Activated CD4-positive, alpha-beta T cell treated with anti-CD3 and anti-CD28 coated beads for 36 hours (primary cell): ENCODE results near the gene FAM221B. TPM values are rescaled to one million over a fixed set of nuclear protein-coding genes. Genes with fewer than 3 reads are reported as not detected.

Experiments used
- ATAC-seq: fragments of 200-7000 bp; cut with Tn5 transposase; one replicate; pipeline ENCODE4 v1.10.0; 2021; ENCODE audit warnings: mild to moderate bottlenecking, moderate library complexity
- CTCF ChIA-PET: fragments of 350-600 bp; sonication (Branson Sonifier 250); formaldehyde crosslinking; loops from one replicate; lab custom pipeline; 2021; ENCODE audit warnings: antibody characterized with exemption; lab: Charles Lee
- POLR2A ChIA-PET: fragments of 350-600 bp; sonication (Branson Sonifier 250); formaldehyde crosslinking; loops from one replicate; lab custom pipeline; 2021; ENCODE audit warnings: antibody characterized with exemption, inconsistent platforms; lab: Charles Lee
- DNase-seq: peaks from one replicate; pipeline ENCODE4 v3.0.0-alpha.2; 2020
- H3K27ac Mint-ChIP-seq: one replicate; pipeline ENCODE4 v1.8.0; 2021; ENCODE audit warnings: mixed read lengths
- H3K27me3 Mint-ChIP-seq: one replicate; pipeline ENCODE4 v1.8.0; 2021; ENCODE audit warnings: mixed read lengths
- H3K36me3 Mint-ChIP-seq: one replicate; pipeline ENCODE4 v1.8.0; 2021; ENCODE audit warnings: low read depth, mixed read lengths
- H3K4me1 Mint-ChIP-seq: one replicate; pipeline ENCODE4 v1.8.0; 2021; ENCODE audit warnings: mixed read lengths
- H3K4me3 Mint-ChIP-seq: one replicate; pipeline ENCODE4 v1.8.0; 2021; ENCODE audit warnings: mild to moderate bottlenecking, moderate library complexity, mixed read lengths
- H3K9me3 Mint-ChIP-seq: one replicate; pipeline ENCODE4 v1.8.0; 2021; ENCODE audit warnings: low read depth, mixed read lengths
- intact Hi-C, 2 experiments: fragments of 100-400 bp; cut with DNase I in 1 of 2; cut with micrococcal nuclease in 1 of 2; formaldehyde crosslinking; loops; one replicate each; pipeline versions ENCODE4 v1.14.2 to v1.15.1; 2022 to 2024; cut with DNase I, micrococcal nuclease
- total RNA-seq, 2 experiments: library from RNA; stranded (reverse); gene quantifications; one replicate each; pipeline ENCODE4 v1.2.3, GENCODE V29; 2021

Gene FAM221B
- total RNA-seq, 2 experiments from 2014 or later: not detected

DNA sequence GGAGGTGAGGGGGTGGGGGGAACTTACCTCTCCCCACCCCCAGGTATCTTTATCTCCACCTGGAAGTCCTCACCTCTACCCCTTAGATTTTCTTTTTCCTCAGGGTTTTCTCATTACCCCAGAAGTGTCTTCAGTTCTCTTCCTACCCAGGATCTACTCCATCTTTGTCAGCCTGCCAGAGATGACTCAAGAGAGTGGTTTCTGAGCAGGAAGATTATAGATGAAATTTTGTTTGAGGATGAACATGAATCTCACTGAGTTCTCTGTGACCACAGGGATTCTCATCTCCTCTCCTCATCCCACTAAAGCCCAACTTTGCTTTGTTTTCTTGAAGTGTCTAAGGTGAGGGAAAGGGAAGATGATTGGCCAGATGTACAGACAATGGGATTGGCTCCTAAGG lies 8.5 kb downstream of the FAM221B start:
- CTCF ChIA-PET: interaction anchor here (0.7 to 1.3 kb wide), 2 partner anchors 13 to 31 kb away, joined by 3 to 4 read pairs; no protein-coding TSS in a partner anchor
- no peaks in the 10 kb centered on the region for H3K36me3 Mint-ChIP-seq

GRCh38 chr9:35818341-35818740 lies 10.2 kb downstream of the FAM221B start:
- intact Hi-C loops: loop anchor here (5.0 to 10.0 kb wide), 5 partner anchors 374 to 1646 kb away; partner anchors contain the start of genes ATOSB (in 1 of the 2), CCL27 (in 1 of the 2), CLTA (in 1 of the 2) and SIGMAR1 (in 1 of the 2)
- Mint-ChIP-seq H3K4me1 (peaks cover 13% of the 10 kb centered on the region), H3K36me3 (peaks cover 4% of the 10 kb centered on the region), H3K27me3 (no peaks in the 10 kb centered on the region), H3K9me3 (peaks cover 2% of the 10 kb centered on the region), H3K4me3 (no peak overlapping the region), H3K27ac (no peak overlapping the region)
- ATAC-seq (no peak), DNase-seq (no peak)
- ChIA-PET POLR2A (no interaction called here), CTCF (interaction anchor here (0.6 to 1.0 kb wide), 2 partner anchors 8 to 16 kb away, joined by 3 read pairs; no protein-coding TSS in a partner anchor)

More for the DNA sequence above, 8.5 kb downstream of the FAM221B start:
- Mint-ChIP-seq H3K27ac (no peak overlapping the region), H3K27me3 (no peaks in the 10 kb centered on the region), H3K4me3 (no peak overlapping the region), H3K4me1 (peaks cover 4% of the 10 kb centered on the region), H3K9me3 (peaks cover 2% of the 10 kb centered on the region)
- ATAC-seq (no peak), DNase-seq (no peak)
- POLR2A ChIA-PET: no interaction called here
- intact Hi-C loops: no loop called here

DNA sequence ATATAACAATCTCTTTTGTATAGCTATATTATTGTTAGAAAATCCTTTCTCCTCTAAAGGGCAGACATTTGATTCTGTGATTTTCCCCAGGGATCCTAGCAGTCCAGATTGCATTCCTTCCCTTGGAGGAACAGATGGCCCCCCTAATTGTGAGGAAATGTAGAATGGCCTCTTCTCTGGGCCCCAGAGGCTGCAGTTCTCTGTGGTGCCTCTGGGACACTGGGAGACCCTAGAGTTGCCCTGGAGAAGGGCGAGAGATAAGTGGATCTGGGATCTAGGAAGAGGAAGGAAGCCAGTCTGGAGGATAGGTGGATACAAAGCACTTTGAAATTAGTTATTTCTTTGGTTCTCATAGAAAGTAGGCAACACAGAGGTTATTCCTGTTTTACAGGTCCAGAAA lies 11.8 kb downstream of the FAM221B start:
- ChIA-PET CTCF (interaction anchor here (0.7 kb wide), 1 partner anchor 20 kb away, joined by 3 read pairs; no protein-coding TSS in a partner anchor), POLR2A (no interaction called here)
- H3K27me3 Mint-ChIP-seq: no peaks in the 10 kb centered on the region
- intact Hi-C loops: loop anchor here (5.0 to 10.0 kb wide), 5 partner anchors 376 to 1648 kb away; partner anchors contain the start of genes ATOSB (in 1 of the 2), CCL27 (in 1 of the 2), CLTA (in 1 of the 2) and SIGMAR1 (in 1 of the 2)
- ATAC-seq: no peak
- peaks cover 10% of the 10 kb centered on the region for H3K36me3 Mint-ChIP-seq
- peaks cover 2% of the 10 kb centered on the region for H3K9me3 Mint-ChIP-seq
- no peak for DNase-seq
- H3K4me1 Mint-ChIP-seq: peaks cover 26% of the 10 kb centered on the region
- no peak overlapping the region for H3K4me3 Mint-ChIP-seq
- H3K27ac Mint-ChIP-seq: no peak overlapping the region

DNA sequence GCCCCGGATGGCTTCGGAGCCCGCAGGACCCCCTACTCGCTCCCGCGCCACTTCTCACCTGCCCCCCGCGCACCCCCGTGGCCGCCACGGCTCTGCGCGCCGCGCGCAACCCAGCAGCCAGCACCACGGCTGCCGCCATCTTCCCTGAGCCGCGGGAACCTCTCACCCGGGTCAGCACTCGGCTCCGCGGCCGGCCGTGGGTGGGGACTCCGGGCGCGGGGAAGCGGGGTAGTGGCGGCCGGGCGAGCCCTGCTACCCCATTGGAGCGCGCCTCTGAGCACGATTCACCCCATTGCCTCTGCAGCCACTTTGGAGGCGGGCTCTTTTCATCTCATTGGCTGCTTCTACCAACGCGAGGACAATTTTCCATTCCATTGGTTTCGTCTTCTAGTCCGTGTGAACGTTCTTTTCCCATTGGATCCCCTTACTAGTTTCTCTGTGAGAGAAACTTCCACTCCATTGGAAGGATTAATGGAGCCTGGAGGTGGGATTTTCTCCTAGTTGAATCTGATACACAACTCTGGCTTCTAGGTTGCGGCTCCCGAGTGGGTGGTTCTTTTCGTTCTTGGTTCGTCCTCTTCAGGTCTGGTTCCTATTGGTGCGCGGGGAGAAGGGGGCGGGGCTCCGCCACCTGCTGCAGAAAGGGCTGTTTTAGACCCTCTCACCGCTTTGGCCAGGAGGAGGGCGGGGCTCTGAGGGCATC lies 13.5 kb downstream of the FAM221B start, which contains the start of gene HINT2:
Gene HINT2, minus strand, starts transcription at position 202 of the 703 bp plus-strand sequence. Its CDS starts 63 bp downstream, at position 139.
- Mint-ChIP-seq H3K27ac (peak within 1 kb of the TSS; percentile 98), H3K4me3 (peak within 1 kb of the TSS; percentile 93), H3K4me1 (peaks cover 33% of the 10 kb centered on the region), H3K27me3 (no peaks in the 10 kb centered on the region), H3K9me3 (peaks cover 2% of the 10 kb centered on the region), H3K36me3 (peaks cover 10% of the 10 kb centered on the region)
- peak; percentile 99 for DNase-seq
- ATAC-seq: peak; percentile 85
- intact Hi-C loops: loop anchor here (1.0 to 10.0 kb wide), 23 partner anchors 11 to 1650 kb away; partner anchors contain the start of genes CCDC107 (in 2 of the 2), RMRP (in 2 of the 2), ATOSB (in 1 of the 2) and CCL27 (in 1 of the 2)
- CTCF ChIA-PET: interaction anchor here (0.6 to 3.2 kb wide), 10 partner anchors 8 to 1422 kb away, joined by 3 to 16 read pairs (median 4); partner anchors contain the start of genes CCDC107, FAM221B, FANCG and RMRP
- POLR2A ChIA-PET: interaction anchor here (0.6 to 1.4 kb wide), 2 partner anchors 16 to 742 kb away, joined by 3 read pairs; partner anchors contain the start of gene VCP

- Mint-ChIP-seq H3K9me3 (peaks cover 2% of the 10 kb centered on the region), H3K4me3 (peak overlapping the region; percentile 93), H3K27ac (peak overlapping the region; percentile 89), H3K4me1 (peaks cover 33% of the 10 kb centered on the region), H3K36me3 (peaks cover 10% of the 10 kb centered on the region), H3K27me3 (no peaks in the 10 kb centered on the region)
- DNase-seq (peak; percentile 71), ATAC-seq (peak; percentile 3)
- ChIA-PET POLR2A (interaction anchor here (0.6 to 1.4 kb wide), 2 partner anchors 15 to 742 kb away, joined by 3 read pairs; partner anchors contain the start of gene VCP), CTCF (interaction anchor here (0.6 to 3.2 kb wide), 15 partner anchors 8 to 1422 kb away, joined by 3 to 16 read pairs (median 4); partner anchors contain the start of genes CCDC107, CREB3, FAM221B and FANCG)
- intact Hi-C loops: loop anchor here (2.0 to 10.0 kb wide), 8 partner anchors 57 to 1651 kb away; partner anchors contain the start of genes ATOSB (in 1 of the 2), CCDC107 (in 1 of the 2), CCL27 (in 1 of the 2) and DNAI1 (in 1 of the 2)
These were observed 14.3 kb downstream of the FAM221B start for GRCh38 chr9:35814106-35814840.

GRCh38 chr9:35813434-35814105 lies 15.0 kb downstream of the FAM221B start:
- ATAC-seq: no peak
- Mint-ChIP-seq H3K9me3 (peaks cover 2% of the 10 kb centered on the region), H3K27me3 (no peaks in the 10 kb centered on the region), H3K27ac (peak overlapping the region; percentile 49), H3K4me3 (peak overlapping the region; percentile 93), H3K36me3 (peaks cover 10% of the 10 kb centered on the region), H3K4me1 (peaks cover 33% of the 10 kb centered on the region)
- intact Hi-C loops: loop anchor here (2.0 to 10.0 kb wide), 8 partner anchors 57 to 1651 kb away; partner anchors contain the start of genes ATOSB (in 1 of the 2), CCDC107 (in 1 of the 2), CCL27 (in 1 of the 2) and DNAI1 (in 1 of the 2)
- ChIA-PET CTCF (interaction anchor here (0.8 to 3.2 kb wide), 14 partner anchors 9 to 166 kb away, joined by 3 to 16 read pairs (median 4); partner anchors contain the start of genes CCDC107, CREB3, RMRP and TLN1), POLR2A (interaction anchor here (1.4 kb wide), 1 partner anchor 15 kb away, joined by 3 read pairs; no protein-coding TSS in a partner anchor)
- DNase-seq: no peak

GRCh38 chr9:35812025-35812602 lies 16.4 kb downstream of the FAM221B start, which contains the start of gene SPAG8:
SPAG8 (minus strand) TSS chr9:35812262; CDS start chr9:35812147, 115 bp downstream.
- ChIA-PET CTCF (interaction anchor here (0.6 to 3.2 kb wide), 16 partner anchors 15 to 377 kb away, joined by 3 to 16 read pairs (median 4); partner anchors contain the start of genes CREB3, GBA2, RGP1 and TLN1), POLR2A (no interaction called here)
- intact Hi-C loops: loop anchor here (1.0 to 10.0 kb wide), 9 partner anchors 63 to 1653 kb away; partner anchors contain the start of genes ATOSB (in 1 of the 2), CCDC107 (in 1 of the 2), CCL27 (in 1 of the 2) and CREB3 (in 1 of the 2)
- peak; percentile 95 for DNase-seq
- peak within 1 kb of the TSS; percentile 76 for H3K4me3 Mint-ChIP-seq
- H3K4me1 Mint-ChIP-seq: peaks cover 33% of the 10 kb centered on the region
- peaks cover 2% of the 10 kb centered on the region for H3K9me3 Mint-ChIP-seq
- ATAC-seq: peak; percentile 70
- peaks cover 10% of the 10 kb centered on the region for H3K36me3 Mint-ChIP-seq
- no peaks in the 10 kb centered on the region for H3K27me3 Mint-ChIP-seq
- H3K27ac Mint-ChIP-seq: peak within 1 kb of the TSS; percentile 90

DNA sequence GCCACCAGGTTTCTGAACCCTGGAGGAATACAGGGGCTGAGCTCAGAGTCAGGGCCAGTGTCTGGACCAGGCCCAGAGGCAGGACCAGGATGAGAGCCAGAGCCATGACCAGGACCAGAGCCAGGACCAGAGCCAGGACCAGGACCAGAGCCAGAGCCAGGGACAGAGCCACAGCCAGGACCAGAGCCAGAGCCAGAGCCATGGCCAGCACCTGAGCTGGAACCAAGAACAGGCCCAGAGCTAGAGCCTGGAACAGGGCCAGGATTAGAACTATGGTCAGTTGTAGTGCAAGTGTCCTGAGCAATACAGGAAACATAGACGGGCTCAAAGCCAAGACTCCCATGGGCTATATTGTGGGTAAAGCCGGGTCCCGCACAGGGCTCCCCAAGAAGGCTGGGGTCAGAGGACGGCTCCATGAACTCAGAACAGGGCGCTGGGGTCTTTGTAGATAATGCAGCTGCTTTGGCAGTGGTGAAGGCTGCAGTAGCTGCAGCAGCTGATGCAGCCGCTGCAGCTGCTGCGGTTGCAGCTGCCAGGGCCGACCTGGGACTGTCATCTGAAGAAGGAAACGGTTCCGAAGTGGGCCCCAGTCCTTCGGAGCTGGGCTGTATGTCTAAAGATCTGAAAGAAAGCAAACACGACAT lies 17.0 kb downstream of the FAM221B start:
- ATAC-seq (no peak), DNase-seq (no peak)
- POLR2A ChIA-PET: no interaction called here
- Mint-ChIP-seq H3K4me1 (peaks cover 33% of the 10 kb centered on the region), H3K27ac (peak overlapping the region; percentile 90), H3K9me3 (peaks cover 2% of the 10 kb centered on the region), H3K36me3 (peaks cover 14% of the 10 kb centered on the region), H3K27me3 (no peaks in the 10 kb centered on the region), H3K4me3 (peak overlapping the region; percentile 76)
- intact Hi-C loops: loop anchor here (1.0 to 10.0 kb wide), 9 partner anchors 62 to 1653 kb away; partner anchors contain the start of genes ATOSB (in 1 of the 2), CCDC107 (in 1 of the 2), CCL27 (in 1 of the 2) and CREB3 (in 1 of the 2)
- CTCF ChIA-PET: interaction anchor here (0.6 to 3.1 kb wide), 15 partner anchors 16 to 377 kb away, joined by 3 to 13 read pairs (median 3); partner anchors contain the start of genes GBA2 and RGP1

GRCh38 chr9:35810122-35810521 lies 18.4 kb downstream of the FAM221B start:
- Mint-ChIP-seq H3K9me3 (no peaks in the 10 kb centered on the region), H3K36me3 (peaks cover 19% of the 10 kb centered on the region), H3K27me3 (no peaks in the 10 kb centered on the region), H3K4me1 (peaks cover 30% of the 10 kb centered on the region), H3K27ac (no peak overlapping the region), H3K4me3 (no peak overlapping the region)
- ATAC-seq: no peak
- intact Hi-C loops: loop anchor here (5.0 to 10.0 kb wide), 6 partner anchors 153 to 1655 kb away; partner anchors contain the start of genes ATOSB (in 1 of the 2), CCDC107 (in 1 of the 2), CCL27 (in 1 of the 2) and DNAI1 (in 1 of the 2)
- CTCF ChIA-PET: interaction anchor here (3.1 kb wide), 1 partner anchor 17 kb away, joined by 13 read pairs; no protein-coding TSS in a partner anchor
- DNase-seq: no peak
- POLR2A ChIA-PET: no interaction called here
